A549 (cell line): ENCODE results near the gene CD81. TPM values are rescaled to one million over a fixed set of nuclear protein-coding genes. Genes with fewer than 3 reads are reported as not detected.

Source experiments
- ATAC-seq, 2 experiments: fragments of 200-7000 bp in 1 of 2; fragments of >200 bp in 1 of 2; cut with Nextera tagmentation in 1 of 2; cut with Tn5 transposase in 1 of 2; 3 replicates each; pipeline versions ENCODE4 v1.8.0 to v1.9.1; 2018 to 2020; ENCODE audit warnings: mild to moderate bottlenecking in 1 of 2, moderate library complexity in 1 of 2
- CTCF ChIA-PET: fragments of 300-600 bp; sonication (Branson Sonifier 250); formaldehyde crosslinking; extraction: SDS; loops from one replicate; lab custom pipeline; 2021; ENCODE audit warnings: antibody characterized with exemption, inconsistent platforms; lab: Yijun Ruan, JAX
- POLR2A ChIA-PET: fragments of 350-600 bp; formaldehyde crosslinking; extraction: SDS; loops from one replicate; lab custom pipeline; 2021; ENCODE audit warnings: antibody characterized with exemption, inconsistent platforms; lab: Yijun Ruan, JAX
- DNase-seq, 2 experiments: peaks; one replicate each; pipeline versions ENCODE4 v3.0.0 to v3.0.0-alpha.2; 2011 to 2016; ENCODE audit warnings: low read depth in 1 of 2, low spot score in 1 of 2
- FAIRE-seq: peaks from 2 replicates; lab custom pipeline; 2011; peaks lifted over from hg19 to GRCh38; lab: Jason Lieb, UNC
- H3K27ac ChIP-seq, 2 experiments: fragments of >200 bp; sonication (Bioruptor Twin); formaldehyde crosslinking; 3 replicates each; pipeline ENCODE4 v1.5.1; 2016 to 2017
- H3K4me1 ChIP-seq: fragments of >200 bp; sonication (Bioruptor Twin); formaldehyde crosslinking; 3 replicates; pipeline ENCODE4 v1.6.1; 2016
- H3K4me2 ChIP-seq: fragments of >200 bp; sonication (Bioruptor Twin); formaldehyde crosslinking; 3 replicates; pipeline ENCODE4 v1.6.1; 2016
- H3K4me3 ChIP-seq: fragments of >200 bp; sonication (Bioruptor Twin); formaldehyde crosslinking; 3 replicates; pipeline ENCODE4 v1.5.1; 2016
- H3K9me3 ChIP-seq: fragments of >200 bp; sonication (Bioruptor Twin); formaldehyde crosslinking; 3 replicates; pipeline ENCODE4 v1.6.1; 2016
- BHLHE40 ChIP-seq: IDR thresholded peaks from 2 replicates; pipeline ENCODE4 v1.6.1; 2012; ENCODE audit warnings: low read depth, low read length, inconsistent platforms
- CEBPB ChIP-seq, 2 experiments: fragments of >200 bp in 1 of 2; sonication (Bioruptor Twin) in 1 of 2; formaldehyde crosslinking in 1 of 2; IDR thresholded peaks; 2 replicates each; pipeline ENCODE4 v1.6.1; 2012 to 2016
- EHMT2 ChIP-seq: fragments of 200-600 bp; sonication (generic); IDR thresholded peaks from 2 replicates; pipeline ENCODE4 v1.6.1; 2016; ENCODE audit warnings: antibody characterized with exemption, low read depth, mild to moderate bottlenecking, moderate library complexity
- EP300 ChIP-seq, 2 experiments: fragments of >200 bp; sonication (Bioruptor Twin); formaldehyde crosslinking; IDR thresholded peaks; 2 replicates in 1 of 2; 3 replicates in 1 of 2; pipeline ENCODE4 v1.6.1; 2016 to 2017
- ESRRA ChIP-seq: fragments of 150-350 bp; IDR thresholded peaks from 2 replicates; pipeline ENCODE4 v1.6.1; 2014; ENCODE audit warnings: mild to moderate bottlenecking, low read length, borderline replicate concordance
- FOSL2 ChIP-seq, 2 experiments: fragments of 450-650 bp in 1 of 2; fragments of >200 bp in 1 of 2; sonication (Bioruptor Twin) in 1 of 2; formaldehyde crosslinking; IDR thresholded peaks; 2 replicates each; pipeline versions ENCODE4 v1.5.0 to v1.6.1; 2016 to 2020; ENCODE audit warnings: mild to moderate bottlenecking in 1 of 2, moderate library complexity in 1 of 2
- GATA3 ChIP-seq: IDR thresholded peaks from 2 replicates; pipeline ENCODE4 v1.6.1; 2012; ENCODE audit warnings: borderline replicate concordance
- HES2 ChIP-seq: fragments of >200 bp; sonication (Bioruptor Twin); formaldehyde crosslinking; IDR thresholded peaks from 2 replicates; pipeline ENCODE4 v1.6.1; 2016
- HOXB5 ChIP-seq: fragments of 250-450 bp; sonication (Bioruptor Pico); IDR thresholded peaks from 2 replicates; pipeline ENCODE4 v1.5.0; 2020; ENCODE audit warnings: mild to moderate bottlenecking, moderate library complexity
- KDM1A ChIP-seq: fragments of 200-600 bp; sonication (generic); IDR thresholded peaks from 2 replicates; pipeline ENCODE4 v1.6.1; 2016; ENCODE audit warnings: low read depth, mild to moderate bottlenecking
- MAZ ChIP-seq: fragments of 150-350 bp; IDR thresholded peaks from 2 replicates; pipeline ENCODE4 v1.6.1; 2014; ENCODE audit warnings: antibody characterized with exemption, low read depth, low read length, borderline replicate concordance
- NPAS2 ChIP-seq: fragments of 250-450 bp; sonication (Bioruptor Pico); IDR thresholded peaks from 2 replicates; pipeline ENCODE4 v1.8.0; 2022; ENCODE audit warnings: mild to moderate bottlenecking, moderate library complexity, borderline replicate concordance
- PBX3 ChIP-seq: IDR thresholded peaks from 2 replicates; pipeline ENCODE4 v1.6.1; 2012
- PHF8 ChIP-seq: fragments of 200-600 bp; sonication (generic); IDR thresholded peaks from 2 replicates; pipeline ENCODE4 v1.6.1; 2016; ENCODE audit warnings: low read depth, mild to moderate bottlenecking, antibody characterized with exemption, moderate library complexity, borderline replicate concordance
- POLR2AphosphoS2 ChIP-seq: conservative IDR thresholded peaks from 2 replicates; pipeline ENCODE4 v1.6.1; 2012; ENCODE audit warnings: low read length, improper control_type of control experiment, inconsistent platforms
- RARB ChIP-seq: fragments of 250-450 bp; sonication (Bioruptor Pico); IDR thresholded peaks from 2 replicates; pipeline ENCODE4 v1.8.0; 2021; ENCODE audit warnings: mild to moderate bottlenecking, moderate library complexity
- SMC3 ChIP-seq: fragments of >200 bp; sonication (Bioruptor Twin); formaldehyde crosslinking; IDR thresholded peaks from 3 replicates; pipeline ENCODE4 v1.6.1; 2018; ENCODE audit warnings: inconsistent platforms
- SREBF2 ChIP-seq: fragments of 450-650 bp; IDR thresholded peaks from 2 replicates; pipeline ENCODE4 v1.6.1; 2014; ENCODE audit warnings: mild to moderate bottlenecking, moderate library complexity
- TFCP2L1 ChIP-seq: fragments of 250-450 bp; sonication (Bioruptor Pico); IDR thresholded peaks from 2 replicates; pipeline ENCODE4 v1.5.0; 2021; ENCODE audit warnings: mild to moderate bottlenecking
- ZC3H11A ChIP-seq: fragments of 450-650 bp; IDR thresholded peaks from 2 replicates; pipeline ENCODE4 v1.6.1; 2014; ENCODE audit warnings: antibody characterized with exemption, mild to moderate bottlenecking
- WGBS: methylation state at CpG from one replicate; pipeline ENCODE4 v1.1.6; 2017; ENCODE audit errors: missing lambda C conversion rate; 5-methylcytosine and 5-hydroxymethylcytosine counted together
- polyA plus RNA-seq, 4 experiments: library from polyadenylated mRNA; depleted of rRNA in 3 of 4; stranded (reverse); fragments of >200 nt; fragmentation: RNase III in 1 of 4; extraction: RNeasy Plus Mini Kit Qiagen cat#74134 plus additional on column Dnase treatment in 1 of 4; gene quantifications; 2 replicates in 3 of 4; 3 replicates in 1 of 4; pipeline ENCODE4 v1.2.3, GENCODE V29; 2011 to 2017
- TF ChIP-seq, protein P1 (sequence below): IDR thresholded peaks from 2 replicates; pipeline ENCODE4 v1.6.1; 2012; ENCODE audit warnings: low read depth, borderline replicate concordance

Gene CD81
- polyA plus RNA-seq, 2 of the 4 experiments (the other 2 are of a cell fraction): 125 to 247 TPM

DNA sequence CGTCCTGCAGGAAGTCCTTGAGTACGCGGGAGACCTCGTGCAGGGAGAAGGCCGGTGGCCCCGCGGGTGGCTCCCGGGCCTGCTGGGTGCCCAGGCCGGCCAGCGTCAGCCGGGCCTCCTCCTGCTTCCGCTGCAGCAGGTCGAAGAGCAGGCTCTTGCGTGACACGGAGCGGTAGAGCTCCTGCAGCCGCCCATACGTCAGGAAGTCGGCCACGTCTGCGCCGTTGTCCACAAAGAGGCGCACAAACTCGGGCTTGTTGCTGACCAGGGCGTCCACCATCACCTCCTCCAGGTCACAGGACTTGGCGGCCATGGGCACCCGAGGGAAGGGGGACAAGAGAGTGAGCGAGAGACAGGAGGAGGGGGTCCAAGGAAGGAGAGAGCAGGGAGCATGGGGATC, 38.1 kb downstream of the CD81 start:
- H3K4me2 ChIP-seq: no peak overlapping the region
- ChIA-PET POLR2A (no interaction called here), CTCF (interaction anchor here (0.9 to 31.0 kb wide), 5 partner anchors 10 to 116 kb away, joined by 3 to 903 read pairs (median 4); partner anchors contain the start of genes C11orf21 and TSPAN32)
- FAIRE-seq: no peak
- H3K27ac ChIP-seq: no peak overlapping the region
- WGBS: 74% methylated on average over 21 of the region's 28 CpGs
- no peaks in the 10 kb centered on the region for H3K9me3 ChIP-seq
- no peak for DNase-seq
- H3K4me1 ChIP-seq: no peaks in the 10 kb centered on the region
- no peak for TF ChIP-seq ESRRA
- no peak overlapping the region for H3K4me3 ChIP-seq
- ATAC-seq: no peak

- POLR2A ChIA-PET: no interaction called here
- H3K4me1 ChIP-seq: no peaks in the 10 kb centered on the region
- TF ChIP-seq SMC3 (no peak), RARB (CRISPR knock-in tag) (no peak), PHF8 (no peak), TFCP2L1 (no peak), FOSL2 (IDR thresholded peaks at IDR 0.05) (no peak), FOSL2 (CRISPR knock-in tag; IDR thresholded peaks at IDR 0.05) (no peak), BHLHE40 (no peak), NPAS2 (CRISPR knock-in tag) (no peak), KDM1A (no peak), HES2 (no peak), MAZ (no peak)
- H3K9me3 ChIP-seq: no peaks in the 10 kb centered on the region
- no peak overlapping the region for H3K4me2 ChIP-seq
- H3K4me3 ChIP-seq: no peak overlapping the region
- no peak for ATAC-seq
- no peak for FAIRE-seq
- CTCF ChIA-PET: interaction anchor here (0.9 to 31.0 kb wide), 5 partner anchors 10 to 116 kb away, joined by 3 to 903 read pairs (median 4); partner anchors contain the start of genes C11orf21 and TSPAN32
- 38% methylated on average over 25 of the region's 34 CpGs for WGBS
- no peak for DNase-seq
- H3K27ac ChIP-seq: no peak overlapping the region
These were observed 38.7 kb downstream of the CD81 start for GRCh38 chr11:2415601-2416380.

- no peak for ATAC-seq
- Histone ChIP-seq H3K4me2 (no peak overlapping the region), H3K9me3 (no peaks in the 10 kb centered on the region), H3K4me3 (no peak overlapping the region), H3K4me1 (no peaks in the 10 kb centered on the region), H3K27ac (no peak overlapping the region)
- DNase-seq: no peak
- FAIRE-seq: no peak
- 74% methylated on average over 18 of the region's 18 CpGs for WGBS
- ChIA-PET POLR2A (no interaction called here), CTCF (interaction anchor here (0.9 to 31.0 kb wide), 8 partner anchors 9 to 231 kb away, joined by 4 to 903 read pairs (median 99); partner anchors contain the start of genes C11orf21, TSPAN32 and TSSC4)
- no peak for TF ChIP-seq RARB (CRISPR knock-in tag)
- TF ChIP-seq NPAS2 (CRISPR knock-in tag): no peak
- TF ChIP-seq ZC3H11A: no peak
- no peak for TF ChIP-seq PBX3
- TF ChIP-seq, protein P1, sequence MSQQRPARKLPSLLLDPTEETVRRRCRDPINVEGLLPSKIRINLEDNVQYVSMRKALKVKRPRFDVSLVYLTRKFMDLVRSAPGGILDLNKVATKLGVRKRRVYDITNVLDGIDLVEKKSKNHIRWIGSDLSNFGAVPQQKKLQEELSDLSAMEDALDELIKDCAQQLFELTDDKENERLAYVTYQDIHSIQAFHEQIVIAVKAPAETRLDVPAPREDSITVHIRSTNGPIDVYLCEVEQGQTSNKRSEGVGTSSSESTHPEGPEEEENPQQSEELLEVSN: no peak
- no peak for TF ChIP-seq SREBF2
- no peak for TF ChIP-seq KDM1A
- no peak for TF ChIP-seq GATA3
- TF ChIP-seq CEBPB (IDR thresholded peaks at IDR 0.05): no peak
- TF ChIP-seq HOXB5: no peak
- no peak for TF ChIP-seq HES2
- TF ChIP-seq BHLHE40: no peak
- no peak for TF ChIP-seq EHMT2
- no peak for TF ChIP-seq ESRRA
- no peak for TF ChIP-seq EP300 (IDR thresholded peaks at IDR 0.05)
- no peak for TF ChIP-seq SMC3
- no peak for TF ChIP-seq POLR2AphosphoS2
These were observed 39.7 kb downstream of the CD81 start for GRCh38 chr11:2416765-2417164.
